ENCODE data around the gene PCARE.

DNA sequence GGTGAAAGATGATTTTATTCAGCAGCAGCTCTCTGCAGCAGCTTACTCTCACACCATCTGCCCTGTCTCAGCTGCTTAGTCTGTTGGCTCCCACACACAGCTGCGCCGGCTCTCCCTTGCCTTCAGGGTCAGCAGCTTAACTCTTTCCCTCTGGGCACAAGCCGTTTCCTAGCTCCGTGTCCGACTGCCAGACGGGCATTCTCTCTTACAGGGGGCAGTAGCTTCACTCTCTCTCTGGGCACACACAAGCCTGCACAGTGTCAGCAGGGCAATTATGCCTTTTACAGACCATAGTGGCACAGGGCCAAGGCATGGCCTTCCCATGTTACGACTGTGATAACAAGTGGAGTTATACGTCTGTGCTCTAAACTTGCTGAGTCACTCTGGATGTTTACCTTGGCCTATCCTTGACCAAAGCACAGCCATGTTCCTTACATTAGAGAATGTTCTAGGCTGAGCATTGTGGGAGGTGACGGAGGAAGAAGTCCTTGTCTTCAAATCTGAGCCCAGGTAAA is 31.7 kb downstream of the PCARE start:
- TF ChIP-seq CTCF (conservative IDR thresholded peaks at IDR 0.05 in 1 of 2, IDR thresholded peaks at IDR 0.05 in 1 of 2; ENCODE audit: low read depth in 1 of 2, low read length in 2 of 2) (no peak), EZH2 (IDR thresholded peaks at IDR 0.05; ENCODE audit: low read length, missing control alignments) (no peak)

Data from fibroblast of lung (primary cell).